Islet precursor cell (in vitro differentiated cells): ENCODE results near the gene AGPAT3.

Experiments
- DNase-seq: peaks from one replicate; pipeline ENCODE4 v3.0.0-alpha.2; 2018

AGPAT3 gene

GRCh38 chr21:43959231-43960116 lies 94.5 kb downstream of the AGPAT3 start:
- no peak for DNase-seq

GRCh38 chr21:43961382-43961909 lies 96.4 kb downstream of the AGPAT3 start:
- DNase-seq = no peak

GRCh38 chr21:43965911-43966585 lies 101.0 kb downstream of the AGPAT3 start:
- DNase-seq = peak; percentile 32

- DNase-seq = peak; percentile 35
Measured at GRCh38 chr21:43966946-43967512, 102.0 kb downstream of the AGPAT3 start.

GRCh38 chr21:43967981-43968380 lies 103.0 kb downstream of the AGPAT3 start:
- DNase-seq = peak; percentile 39

- peak; percentile 37 for DNase-seq
Measured at GRCh38 chr21:43968410-43969114, 103.5 kb downstream of the AGPAT3 start.

GRCh38 chr21:43969115-43969444 lies 104.1 kb downstream of the AGPAT3 start:
- DNase-seq = peak; percentile 32

GRCh38 chr21:43970551-43970950 lies 105.5 kb downstream of the AGPAT3 start:
- no peak for DNase-seq

GRCh38 chr21:43971201-43971991 lies 106.4 kb downstream of the AGPAT3 start:
- DNase-seq = peak; percentile 55

- DNase-seq = no peak
Measured at GRCh38 chr21:43971992-43972255, 106.9 kb downstream of the AGPAT3 start.

- DNase-seq = peak; percentile 47
Measured at GRCh38 chr21:43972850-43973633, 108.0 kb downstream of the AGPAT3 start.

GRCh38 chr21:43973634-43973955 lies 108.6 kb downstream of the AGPAT3 start:
- DNase-seq = no peak

- DNase-seq = no peak
Measured at GRCh38 chr21:43974791-43975468, 109.9 kb downstream of the AGPAT3 start.

- peak; percentile 85 for DNase-seq
Measured at GRCh38 chr21:43975469-43976098, 110.6 kb downstream of the AGPAT3 start.

GRCh38 chr21:43976661-43977060 lies 111.6 kb downstream of the AGPAT3 start:
- DNase-seq = no peak

- no peak for DNase-seq
Measured at GRCh38 chr21:43978060-43978459, 113.0 kb downstream of the AGPAT3 start.

GRCh38 chr21:43979654-43980053 lies 114.6 kb downstream of the AGPAT3 start:
- DNase-seq = no peak

- DNase-seq = no peak
Measured at GRCh38 chr21:43981151-43981870, 116.3 kb downstream of the AGPAT3 start.

- no peak for DNase-seq
Measured at GRCh38 chr21:43981871-43982210, 116.8 kb downstream of the AGPAT3 start.

- DNase-seq = no peak
Measured at GRCh38 chr21:43982489-43983078, 117.6 kb downstream of the AGPAT3 start.
